HepG2 (cell line): Measurements from ENCODE around the gene NAA38. TPM values are rescaled to one million over a fixed set of nuclear protein-coding genes. Genes with fewer than 3 reads are reported as not detected.
"Not testable (repeated sequence)": the region's sequence is repeated elsewhere in the genome, so short reads cannot be mapped to it uniquely, and the experiment has no call there.

Experiments
- ATAC-seq: fragments of 200-7000 bp; cut with Tn5 transposase; 3 replicates; pipeline ENCODE4 v1.9.1; 2020; ENCODE audit warnings: mild to moderate bottlenecking, moderate library complexity
- BruUV-seq: library from RNA; stranded (reverse); fragments of 400-500 nt; replicated peaks from 2 replicates; lab custom pipeline; 2021; lab: Mats Ljungman, UMichigan
- CTCF ChIA-PET: fragments of 300-600 bp; formaldehyde crosslinking; extraction: SDS; loops from one replicate; lab custom pipeline; 2021; ENCODE audit warnings: low total read pairs, inconsistent platforms, low intra/inter-chr PET ratio; lab: Yijun Ruan, JAX
- POLR2A ChIA-PET: fragments of 350-600 bp; sonication (Branson Sonifier 250); formaldehyde crosslinking; loops from one replicate; lab custom pipeline; 2020; ENCODE audit warnings: antibody characterized with exemption, inconsistent platforms; lab: Yijun Ruan, JAX
- DNase-seq: peaks from one replicate; pipeline ENCODE4 v3.0.0-alpha.2; 2015; ENCODE audit warnings: low spot score
- FAIRE-seq: peaks from 3 replicates; lab custom pipeline; 2011; peaks lifted over from hg19 to GRCh38; lab: Jason Lieb, UNC
- H2AFZ ChIP-seq: one replicate; pipeline ENCODE4 v1.6.1; 2011; ENCODE audit warnings: low read length, inconsistent platforms
- H3K27ac ChIP-seq: fragments of 300-600 bp; 3 replicates; pipeline ENCODE4 v1.8.0; 2011; ENCODE audit warnings: mixed run types, mild to moderate bottlenecking, mixed read lengths, low read length, inconsistent platforms; ENCODE audit not compliant: insufficient read depth; ENCODE audit errors: extremely low read length
- H3K27me3 ChIP-seq, 2 experiments: fragments of 200-600 bp in 1 of 2; 2 replicates in 1 of 2; 3 replicates in 1 of 2; pipeline versions ENCODE4 v1.6.0 to v1.8.0; 2011; ENCODE audit warnings: low read length in 2 of 2, mild to moderate bottlenecking in 2 of 2, moderate library complexity in 2 of 2, inconsistent platforms in 1 of 2; ENCODE audit not compliant: insufficient read depth in 2 of 2, control insufficient read depth in 1 of 2
- H3K36me3 ChIP-seq, 2 experiments: fragments of 200-600 bp in 1 of 2; replicated peaks in 1 of 2; 2 replicates in 1 of 2; 3 replicates in 1 of 2; pipeline versions ENCODE4 v1.5.1 to v1.8.0; 2011; ENCODE audit warnings: low read length in 2 of 2, inconsistent platforms in 1 of 2; ENCODE audit not compliant: insufficient read depth in 2 of 2, control insufficient read depth in 1 of 2
- H3K4me1 ChIP-seq: 2 replicates; pipeline ENCODE4 v1.5.1; 2012; ENCODE audit warnings: low read length, inconsistent platforms; ENCODE audit not compliant: insufficient read depth
- H3K4me2 ChIP-seq: 2 replicates; pipeline ENCODE4 v1.6.0; 2011; ENCODE audit warnings: low read depth, low read length, inconsistent platforms
- H3K4me3 ChIP-seq, 3 experiments: fragments of 200-600 bp in 1 of 3; sonication (generic), shearing (Covaris generic) in 1 of 3; replicated peaks in 1 of 3; 2 replicates each; pipeline ENCODE4 v1.5.1; 2011 to 2016; ENCODE audit warnings: low read length in 3 of 3, inconsistent platforms in 2 of 3, low read depth in 2 of 3, mild to moderate bottlenecking in 2 of 3, control low read depth in 1 of 3, mixed read lengths in 1 of 3; ENCODE audit not compliant: insufficient read depth in 1 of 3
- H3K79me2 ChIP-seq: one replicate; pipeline ENCODE4 v1.6.1; 2011; ENCODE audit warnings: low read length, inconsistent platforms; ENCODE audit not compliant: insufficient read depth
- H3K9ac ChIP-seq: 2 replicates; pipeline ENCODE4 v1.6.0; 2011; ENCODE audit warnings: mild to moderate bottlenecking, low read depth, low read length, inconsistent platforms; ENCODE audit not compliant: insufficient read depth
- H3K9me3 ChIP-seq: 2 replicates; pipeline ENCODE4 v1.5.1; 2012; ENCODE audit warnings: mild to moderate bottlenecking, low read length
- H4K20me1 ChIP-seq: 2 replicates; pipeline ENCODE4 v1.6.0; 2011; ENCODE audit warnings: inconsistent platforms, mild to moderate bottlenecking, low read length, moderate library complexity; ENCODE audit not compliant: insufficient read depth
- CEBPG ChIP-seq: IDR thresholded peaks from 2 replicates; pipeline ENCODE4 v1.6.1; 2016
- EP300 ChIP-seq, 3 experiments: sonication (generic) in 1 of 3; formaldehyde crosslinking in 1 of 3; IDR thresholded peaks; 2 replicates each; pipeline versions ENCODE4 v1.5.1 to v1.6.1; 2011 to 2020; ENCODE audit warnings: low read depth in 2 of 3, low read length in 2 of 3, borderline replicate concordance in 1 of 3, improper control_type of control experiment in 1 of 3, mild to moderate bottlenecking in 1 of 3, missing genetic modification reagents in 1 of 3, moderate library complexity in 1 of 3
- SIN3A ChIP-seq: IDR thresholded peaks from 2 replicates; pipeline ENCODE4 v1.6.1; 2011; ENCODE audit warnings: low read depth, mild to moderate bottlenecking, control low read depth, low read length, borderline replicate concordance
- ZNF121 ChIP-seq: sonication (generic); formaldehyde crosslinking; IDR thresholded peaks from 2 replicates; pipeline ENCODE4 v1.5.0; 2020; ENCODE audit warnings: mild to moderate bottlenecking, missing genetic modification reagents
- ZNF543 ChIP-seq: sonication (generic); formaldehyde crosslinking; IDR thresholded peaks from 2 replicates; pipeline ENCODE4 v1.4.0; 2020; ENCODE audit warnings: mild to moderate bottlenecking, missing genetic modification reagents
- WGBS: methylation state at CpG from one replicate; pipeline ENCODE4 v1.1.6; 2017; ENCODE audit warnings: low lambda C conversion rate; 5-methylcytosine and 5-hydroxymethylcytosine counted together
- in situ Hi-C: cut with HindIII; loops from 2 replicates; pipeline ENCODE4 v1.10.0; 2017; ENCODE audit warnings: low pct_unique_long_range_greater_than_20kb; ENCODE audit not compliant: extremely low pct_ligation_motif_present
- intact Hi-C: fragments of 100-400 bp; cut with micrococcal nuclease; formaldehyde crosslinking; loops from one replicate; pipeline ENCODE4 v1.10.0; 2022; ENCODE audit not compliant: unreplicated experiment
- polyA plus RNA-seq, 8 experiments: library from polyadenylated mRNA; depleted of rRNA in 3 of 8; stranded (reverse) in 7 of 8; unstranded in 1 of 8; fragments of >200 nt; fragmentation: Illumina TruSeq in 4 of 8; extraction: Trizol in 4 of 8; gene quantifications; 2 replicates each; pipeline versions ENCODE4 v1.2.1 to v1.2.3, GENCODE V29; 2011 to 2016; ENCODE audit warnings: low read depth in 4 of 8, missing spikeins in 1 of 8, mixed read lengths in 1 of 8; ENCODE audit not compliant: insufficient read depth in 1 of 8
- total RNA-seq, 5 experiments: library from RNA; depleted of rRNA; stranded (reverse); fragments of >200 nt; fragmentation: Illumina TruSeq; extraction: Trizol; gene quantifications; 2 replicates each; pipeline ENCODE4 v1.2.3, GENCODE V29; 2016; ENCODE audit warnings: low read depth in 1 of 5
- TF ChIP-seq, protein P1 (sequence below): sonication (generic); formaldehyde crosslinking; IDR thresholded peaks from 2 replicates; pipeline ENCODE4 v1.5.0; 2020; ENCODE audit warnings: mild to moderate bottlenecking, missing genetic modification reagents

Gene NAA38
- total and polyA plus RNA-seq, 2 of the 13 experiments (the other 11 are each of a cell fraction or from before 2014, with no cell fraction given), result 46.9 to 91.6 TPM

GRCh38 chr17:7809791-7810343, 47.5 kb downstream of the NAA38 start:
- H2AFZ ChIP-seq, DNase-seq, ATAC-seq, H3K4me1 ChIP-seq, CTCF ChIA-PET, POLR2A ChIA-PET, BruUV-seq, intact Hi-C loops, in situ Hi-C loops, FAIRE-seq, H3K36me3 ChIP-seq, H3K27ac ChIP-seq, H3K4me3 ChIP-seq, H4K20me1 ChIP-seq, H3K9ac ChIP-seq, H3K9me3 ChIP-seq, H3K79me2 ChIP-seq, H3K4me2 ChIP-seq: not testable (repeated sequence)
- WGBS, result 47% methylated on average over 9 of the region's 9 CpGs
- H3K27me3 ChIP-seq, result peaks cover 0 to 28% of the 10 kb centered on the region in 2 experiments; a peak in 3 of 5 replicates
- TF ChIP-seq, protein P1, sequence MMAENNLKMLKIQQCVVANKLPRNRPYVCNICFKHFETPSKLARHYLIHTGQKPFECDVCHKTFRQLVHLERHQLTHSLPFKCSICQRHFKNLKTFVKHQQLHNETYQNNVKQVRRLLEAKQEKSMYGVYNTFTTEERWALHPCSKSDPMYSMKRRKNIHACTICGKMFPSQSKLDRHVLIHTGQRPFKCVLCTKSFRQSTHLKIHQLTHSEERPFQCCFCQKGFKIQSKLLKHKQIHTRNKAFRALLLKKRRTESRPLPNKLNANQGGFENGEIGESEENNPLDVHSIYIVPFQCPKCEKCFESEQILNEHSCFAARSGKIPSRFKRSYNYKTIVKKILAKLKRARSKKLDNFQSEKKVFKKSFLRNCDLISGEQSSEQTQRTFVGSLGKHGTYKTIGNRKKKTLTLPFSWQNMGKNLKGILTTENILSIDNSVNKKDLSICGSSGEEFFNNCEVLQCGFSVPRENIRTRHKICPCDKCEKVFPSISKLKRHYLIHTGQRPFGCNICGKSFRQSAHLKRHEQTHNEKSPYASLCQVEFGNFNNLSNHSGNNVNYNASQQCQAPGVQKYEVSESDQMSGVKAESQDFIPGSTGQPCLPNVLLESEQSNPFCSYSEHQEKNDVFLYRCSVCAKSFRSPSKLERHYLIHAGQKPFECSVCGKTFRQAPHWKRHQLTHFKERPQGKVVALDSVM (CRISPR knock-in tag), result 0 out of 2 replicates have a peak, but pooled peaks have one; percentile 14
- TF ChIP-seq ZNF121 (CRISPR knock-in tag), result peak; percentile 76; the same call in 1 of the 2 replicates
- TF ChIP-seq CEBPG (CRISPR knock-in tag), result 0 out of 2 replicates have a peak, but pooled peaks have one; percentile 15

GRCh38 chr17:7809086-7809790, 48.1 kb downstream of the NAA38 start:
- BruUV-seq, result no TSS peak
- DNase-seq (no peak), ATAC-seq (no peak), FAIRE-seq (no peak)
- no peaks in the 10 kb centered on the region for H3K36me3 ChIP-seq
- in situ Hi-C loops, result no loop called here
- H3K4me1 ChIP-seq, result no peaks in the 10 kb centered on the region
- H2AFZ ChIP-seq, result no peak overlapping the region
- no peak overlapping the region for H3K4me3 ChIP-seq
- peaks cover 0 to 28% of the 10 kb centered on the region in 2 experiments; a peak in 3 of 5 replicates for H3K27me3 ChIP-seq
- 14% methylated on average over 11 of the region's 11 CpGs for WGBS
- no peaks in the 10 kb centered on the region for H4K20me1 ChIP-seq
- no peaks in the 10 kb centered on the region for H3K79me2 ChIP-seq
- no peak overlapping the region for H3K9ac ChIP-seq
- H3K27ac ChIP-seq, result no peak overlapping the region
- TF ChIP-seq ZNF543 (CRISPR knock-in tag), result no peak
- no peak for TF ChIP-seq EP300 (IDR thresholded peaks at IDR 0.05; ENCODE audit: low read depth in 2 of 2, low read length in 2 of 2)
- no peak for TF ChIP-seq EP300 (CRISPR knock-in tag; IDR thresholded peaks at IDR 0.05; ENCODE audit: borderline replicate concordance)
- TF ChIP-seq SIN3A, result no peak
- POLR2A ChIA-PET, result no interaction called here
- no peaks in the 10 kb centered on the region for H3K9me3 ChIP-seq
- H3K4me2 ChIP-seq, result no peak overlapping the region
- intact Hi-C loops, result no loop called here
- CTCF ChIA-PET, result no interaction called here
